KMS-11 (cell line): ENCODE results near the gene ATRNL1.

ENCODE experiments used
- H2AFZ ChIP-seq: fragments of 200-600 bp; sonication (generic); 2 replicates; pipeline ENCODE4 v1.6.1; 2016; ENCODE audit warnings: antibody characterized with exemption, mixed run types, low read depth
- H3K27ac ChIP-seq: fragments of 200-600 bp; sonication (generic); 2 replicates; pipeline ENCODE4 v1.6.1; 2016; ENCODE audit warnings: mild to moderate bottlenecking, mixed run types
- H3K27me3 ChIP-seq: fragments of 200-600 bp; sonication (generic); 2 replicates; pipeline ENCODE4 v1.6.1; 2017; ENCODE audit warnings: mild to moderate bottlenecking, low read depth, mixed run types, moderate library complexity; ENCODE audit not compliant: insufficient read depth
- H3K36me3 ChIP-seq: fragments of 200-600 bp; sonication (generic); 2 replicates; pipeline ENCODE4 v1.6.1; 2017; ENCODE audit warnings: mild to moderate bottlenecking, mixed run types; ENCODE audit not compliant: insufficient read depth
- H3K4me1 ChIP-seq: fragments of 200-600 bp; sonication (generic); 2 replicates; pipeline ENCODE4 v1.6.1; 2016; ENCODE audit warnings: mild to moderate bottlenecking, low read depth, mixed run types; ENCODE audit not compliant: poor library complexity, severe bottlenecking
- H3K4me2 ChIP-seq: fragments of 200-600 bp; sonication (generic); 2 replicates; pipeline ENCODE4 v1.7.0; 2016; ENCODE audit warnings: mild to moderate bottlenecking, mixed run types
- H3K4me3 ChIP-seq: fragments of 200-600 bp; sonication (generic); IDR thresholded peaks from 2 replicates; pipeline ENCODE4 v1.6.1; 2017; ENCODE audit warnings: low read depth, low read length, mixed read lengths; ENCODE audit not compliant: insufficient read depth
- H3K79me2 ChIP-seq: fragments of 200-600 bp; sonication (generic); 2 replicates; pipeline ENCODE4 v1.6.1; 2016; ENCODE audit warnings: low read depth, mixed run types; ENCODE audit not compliant: insufficient read depth
- H3K9ac ChIP-seq: fragments of 200-600 bp; sonication (generic); 2 replicates; pipeline ENCODE4 v1.6.1; 2016; ENCODE audit warnings: mild to moderate bottlenecking, mixed run types
- H4K20me1 ChIP-seq: fragments of 200-600 bp; sonication (generic); 2 replicates; pipeline ENCODE4 v1.6.1; 2016; ENCODE audit warnings: mild to moderate bottlenecking, mixed run types; ENCODE audit not compliant: insufficient read depth
- CTCF ChIP-seq: fragments of 200-600 bp; sonication (generic); conservative IDR thresholded peaks from 2 replicates; pipeline ENCODE4 v1.6.1; 2017; ENCODE audit warnings: low read depth, mild to moderate bottlenecking, antibody characterized with exemption, low read length, moderate library complexity, mixed read lengths

The ATRNL1 gene

GRCh38 chr10:115659616-115660015 lies 566.5 kb downstream of the ATRNL1 start:
- no peak overlapping the region for H3K9ac ChIP-seq
- no peaks in the 10 kb centered on the region for H3K36me3 ChIP-seq
- H4K20me1 ChIP-seq, result no peaks in the 10 kb centered on the region
- no peak for TF ChIP-seq CTCF
- no peaks in the 10 kb centered on the region for H3K27me3 ChIP-seq
- no peaks in the 10 kb centered on the region for H3K4me1 ChIP-seq
- no peak overlapping the region for H3K4me2 ChIP-seq
- no peak overlapping the region for H2AFZ ChIP-seq
- H3K79me2 ChIP-seq, result no peaks in the 10 kb centered on the region
- H3K4me3 ChIP-seq, result no peak overlapping the region
- no peak overlapping the region for H3K27ac ChIP-seq

- no peak for TF ChIP-seq CTCF
- Histone ChIP-seq H3K79me2 (no peaks in the 10 kb centered on the region), H3K4me2 (no peak overlapping the region), H3K4me3 (no peak overlapping the region), H3K27me3 (no peaks in the 10 kb centered on the region), H3K4me1 (no peaks in the 10 kb centered on the region), H3K9ac (no peak overlapping the region), H3K36me3 (no peaks in the 10 kb centered on the region), H3K27ac (no peak overlapping the region), H4K20me1 (no peaks in the 10 kb centered on the region), H2AFZ (no peak overlapping the region)
Observed at GRCh38 chr10:115660391-115660790, 567.2 kb downstream of the ATRNL1 start.

GRCh38 chr10:115662422-115662821 lies 569.3 kb downstream of the ATRNL1 start:
- H3K36me3 ChIP-seq, result no peaks in the 10 kb centered on the region
- no peak overlapping the region for H3K4me2 ChIP-seq
- H3K4me3 ChIP-seq, result no peak overlapping the region
- no peak overlapping the region for H2AFZ ChIP-seq
- no peak overlapping the region for H3K27ac ChIP-seq
- H3K27me3 ChIP-seq, result no peaks in the 10 kb centered on the region
- TF ChIP-seq CTCF, result no peak
- H3K4me1 ChIP-seq, result no peaks in the 10 kb centered on the region
- H3K9ac ChIP-seq, result no peak overlapping the region
- H4K20me1 ChIP-seq, result no peaks in the 10 kb centered on the region
- no peaks in the 10 kb centered on the region for H3K79me2 ChIP-seq

DNA sequence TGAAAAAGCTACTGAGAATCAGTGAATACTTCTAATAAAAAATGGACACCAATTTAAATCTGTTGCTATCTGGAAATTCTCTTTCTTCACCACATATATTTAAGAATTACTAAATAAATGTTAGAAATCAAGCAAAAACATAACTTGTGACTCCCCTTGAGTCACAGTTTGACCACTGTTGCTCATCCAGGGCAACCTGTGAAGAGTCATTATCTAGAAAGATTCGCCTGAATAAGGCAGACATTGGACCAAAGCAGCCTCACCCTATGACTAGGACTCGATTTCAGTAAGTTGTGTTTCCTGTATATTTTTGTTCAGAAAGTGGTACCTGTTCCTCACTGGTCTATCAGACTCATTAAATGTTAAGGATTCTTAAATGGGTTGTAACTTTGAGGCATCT lies 572.4 kb downstream of the ATRNL1 start:
- Histone ChIP-seq H3K4me3 (no peak overlapping the region), H3K4me2 (no peak overlapping the region), H3K27me3 (no peaks in the 10 kb centered on the region), H3K79me2 (no peaks in the 10 kb centered on the region), H3K27ac (no peak overlapping the region), H3K36me3 (no peaks in the 10 kb centered on the region), H3K9ac (no peak overlapping the region), H3K4me1 (no peaks in the 10 kb centered on the region), H2AFZ (no peak overlapping the region), H4K20me1 (no peaks in the 10 kb centered on the region)
- TF ChIP-seq CTCF, result no peak

DNA sequence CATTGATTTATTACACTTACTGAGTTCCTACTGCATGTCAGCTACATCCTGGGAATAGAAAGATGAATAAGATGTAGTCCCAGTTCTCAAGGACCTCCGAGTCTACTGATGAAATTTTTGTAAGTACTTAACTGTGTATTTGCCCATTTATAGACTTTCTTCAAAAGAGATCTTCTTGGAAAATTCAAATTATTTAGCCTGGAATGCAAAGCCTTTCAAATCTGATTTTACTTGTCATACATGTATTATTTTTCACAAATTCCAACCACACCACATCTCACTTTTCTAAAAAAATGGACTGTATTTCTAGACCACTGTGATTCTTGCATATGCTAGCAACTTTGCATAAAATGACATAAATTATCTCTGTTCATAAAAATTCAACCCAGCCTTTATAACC lies 581.3 kb downstream of the ATRNL1 start:
- Histone ChIP-seq H3K79me2 (no peaks in the 10 kb centered on the region), H2AFZ (no peak overlapping the region), H3K27me3 (no peaks in the 10 kb centered on the region), H3K9ac (no peak overlapping the region), H3K4me3 (no peak overlapping the region), H4K20me1 (no peaks in the 10 kb centered on the region), H3K4me1 (no peaks in the 10 kb centered on the region), H3K36me3 (no peaks in the 10 kb centered on the region), H3K27ac (no peak overlapping the region), H3K4me2 (no peak overlapping the region)
- TF ChIP-seq CTCF, result no peak
